ENCODE data around the gene ZNF385B.
A peak's percentile ranks its signal among the peaks of the same experiment; 100 is the strongest.

Gene ZNF385B

DNA sequence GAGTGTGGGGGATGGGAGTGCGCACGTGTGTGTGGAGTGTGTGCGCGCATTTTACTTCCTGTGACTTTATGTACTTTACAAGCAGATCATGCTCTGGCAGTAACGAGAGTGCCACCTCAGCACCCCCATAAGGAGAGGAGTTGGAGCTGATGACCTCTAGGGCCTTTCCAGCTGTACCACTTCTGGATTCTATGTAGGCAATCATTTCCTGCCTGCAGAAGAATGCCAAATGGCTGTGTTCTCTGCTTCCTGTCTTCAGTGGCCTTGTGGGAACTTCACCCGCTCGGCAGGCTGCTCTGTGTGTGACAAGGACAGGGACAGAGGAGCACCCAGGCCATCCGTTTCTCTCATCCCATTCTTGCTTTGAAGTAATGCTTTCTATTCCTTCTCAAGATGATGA lies 22.8 kb upstream of the ZNF385B start:
- ATAC-seq (ENCODE audit: low read depth) (no peak), DNase-seq (ENCODE audit: low spot score) (no peak)
- TF ChIP-seq, protein P1, sequence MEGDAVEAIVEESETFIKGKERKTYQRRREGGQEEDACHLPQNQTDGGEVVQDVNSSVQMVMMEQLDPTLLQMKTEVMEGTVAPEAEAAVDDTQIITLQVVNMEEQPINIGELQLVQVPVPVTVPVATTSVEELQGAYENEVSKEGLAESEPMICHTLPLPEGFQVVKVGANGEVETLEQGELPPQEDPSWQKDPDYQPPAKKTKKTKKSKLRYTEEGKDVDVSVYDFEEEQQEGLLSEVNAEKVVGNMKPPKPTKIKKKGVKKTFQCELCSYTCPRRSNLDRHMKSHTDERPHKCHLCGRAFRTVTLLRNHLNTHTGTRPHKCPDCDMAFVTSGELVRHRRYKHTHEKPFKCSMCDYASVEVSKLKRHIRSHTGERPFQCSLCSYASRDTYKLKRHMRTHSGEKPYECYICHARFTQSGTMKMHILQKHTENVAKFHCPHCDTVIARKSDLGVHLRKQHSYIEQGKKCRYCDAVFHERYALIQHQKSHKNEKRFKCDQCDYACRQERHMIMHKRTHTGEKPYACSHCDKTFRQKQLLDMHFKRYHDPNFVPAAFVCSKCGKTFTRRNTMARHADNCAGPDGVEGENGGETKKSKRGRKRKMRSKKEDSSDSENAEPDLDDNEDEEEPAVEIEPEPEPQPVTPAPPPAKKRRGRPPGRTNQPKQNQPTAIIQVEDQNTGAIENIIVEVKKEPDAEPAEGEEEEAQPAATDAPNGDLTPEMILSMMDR (IDR thresholded peaks at IDR 0.05; ENCODE audit: poor library complexity, severe bottlenecking) = no peak
- Histone ChIP-seq H3K36me3 (ENCODE audit: low read depth) (no peaks in the 10 kb centered on the region), H3K4me1 (ENCODE audit: insufficient read depth, poor library complexity, severe bottlenecking) (no peaks in the 10 kb centered on the region), H3K27ac (ENCODE audit: poor library complexity, severe bottlenecking) (no peak overlapping the region), H3K4me3 (ENCODE audit: severe bottlenecking) (no peak overlapping the region), H3K9me3 (ENCODE audit: severe bottlenecking) (no peaks in the 10 kb centered on the region), H3K27me3 (ENCODE audit: insufficient read depth, poor library complexity, severe bottlenecking) (no peaks in the 10 kb centered on the region)

GRCh38 chr2:179882851-179883806 lies 21.7 kb upstream of the ZNF385B start:
- Histone ChIP-seq H3K36me3 (ENCODE audit: low read depth) (no peaks in the 10 kb centered on the region), H3K27ac (ENCODE audit: poor library complexity, severe bottlenecking) (no peak overlapping the region), H3K4me3 (ENCODE audit: severe bottlenecking) (no peak overlapping the region), H3K4me1 (ENCODE audit: insufficient read depth, poor library complexity, severe bottlenecking) (no peaks in the 10 kb centered on the region), H3K9me3 (ENCODE audit: severe bottlenecking) (no peaks in the 10 kb centered on the region), H3K27me3 (ENCODE audit: insufficient read depth, poor library complexity, severe bottlenecking) (no peaks in the 10 kb centered on the region)
- DNase-seq (ENCODE audit: low spot score) (no peak), ATAC-seq (ENCODE audit: low read depth) (no peak)
- TF ChIP-seq, protein P1 (IDR thresholded peaks at IDR 0.05; ENCODE audit: poor library complexity, severe bottlenecking) = no peak

GRCh38 chr2:179877601-179878364 lies 16.4 kb upstream of the ZNF385B start:
- Histone ChIP-seq H3K4me1 (ENCODE audit: insufficient read depth, poor library complexity, severe bottlenecking) (no peaks in the 10 kb centered on the region), H3K27me3 (ENCODE audit: insufficient read depth, poor library complexity, severe bottlenecking) (no peaks in the 10 kb centered on the region), H3K4me3 (ENCODE audit: severe bottlenecking) (no peak overlapping the region), H3K36me3 (ENCODE audit: low read depth) (no peaks in the 10 kb centered on the region), H3K27ac (ENCODE audit: poor library complexity, severe bottlenecking) (no peak overlapping the region), H3K9me3 (ENCODE audit: severe bottlenecking) (no peaks in the 10 kb centered on the region)
- DNase-seq (ENCODE audit: low spot score) (no peak), ATAC-seq (ENCODE audit: low read depth) (no peak)
- TF ChIP-seq, protein P1 (IDR thresholded peaks at IDR 0.05; ENCODE audit: poor library complexity, severe bottlenecking) = no peak

GRCh38 chr2:179876266-179876665 lies 14.9 kb upstream of the ZNF385B start:
- no peaks in the 10 kb centered on the region for H3K9me3 ChIP-seq (ENCODE audit: severe bottlenecking)
- H3K4me3 ChIP-seq (ENCODE audit: severe bottlenecking) = no peak overlapping the region
- H3K4me1 ChIP-seq (ENCODE audit: insufficient read depth, poor library complexity, severe bottlenecking) = no peaks in the 10 kb centered on the region
- no peak overlapping the region for H3K27ac ChIP-seq (ENCODE audit: poor library complexity, severe bottlenecking)
- no peaks in the 10 kb centered on the region for H3K36me3 ChIP-seq (ENCODE audit: low read depth)
- DNase-seq (ENCODE audit: low spot score) (no peak), ATAC-seq (ENCODE audit: low read depth) (peak; percentile 36; the same call in 1 of the 3 replicates)
- TF ChIP-seq, protein P1 (IDR thresholded peaks at IDR 0.05; ENCODE audit: poor library complexity, severe bottlenecking) = peak; percentile 23
- no peaks in the 10 kb centered on the region for H3K27me3 ChIP-seq (ENCODE audit: insufficient read depth, poor library complexity, severe bottlenecking)
